Esophagus muscularis mucosa (tissue), 3 donors: ENCODE results near the gene NPHP1.

Experiments used
- CTCF ChIP-seq, 3 experiments: fragments of 200-600 bp in 2 of 3; fragments of 450-650 bp in 1 of 3; sonication (generic) in 2 of 3; IDR thresholded peaks; one replicate each; pipeline ENCODE4 v1.5.1; 2017 to 2019; ENCODE audit warnings: antibody characterized with exemption in 3 of 3, mild to moderate bottlenecking in 2 of 3, moderate library complexity in 1 of 3
- POLR2A ChIP-seq: fragments of 450-650 bp; IDR thresholded peaks from one replicate; pipeline ENCODE4 v1.6.1; 2017; ENCODE audit warnings: antibody characterized with exemption, moderate library complexity, mild to moderate bottlenecking, low read depth
- POLR2AphosphoS5 ChIP-seq, 2 donors: sonication (generic); formaldehyde crosslinking; IDR thresholded peaks; one replicate each; pipeline ENCODE4 v1.6.1; 2017; ENCODE audit warnings: antibody characterized with exemption in 2 of 2

DNA sequence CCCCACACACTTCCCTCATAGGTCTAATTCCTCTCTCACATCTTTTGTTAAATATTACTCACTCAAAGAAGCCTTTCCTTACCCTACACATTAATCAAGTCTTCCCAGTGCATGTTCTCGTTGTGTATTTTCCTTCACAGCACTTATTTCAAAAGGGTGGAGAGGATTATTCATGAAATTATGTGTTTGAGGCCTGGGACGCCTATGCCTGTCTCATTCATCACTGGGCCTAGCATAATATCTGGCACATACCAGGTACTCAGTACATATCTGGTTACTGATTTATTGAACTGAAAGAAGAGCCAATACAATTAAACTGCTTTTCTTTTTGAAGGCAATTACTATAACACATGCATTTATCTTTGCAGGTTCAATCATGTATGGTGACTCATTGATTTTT is 74.1 kb downstream of the NPHP1 start:
- TF ChIP-seq CTCF (IDR thresholded peaks at IDR 0.05) (no peak), POLR2A (no peak), POLR2AphosphoS5 (IDR thresholded peaks at IDR 0.05) (no peak)
